ENCODE results near the gene CHRNG.

CHRNG gene

DNA sequence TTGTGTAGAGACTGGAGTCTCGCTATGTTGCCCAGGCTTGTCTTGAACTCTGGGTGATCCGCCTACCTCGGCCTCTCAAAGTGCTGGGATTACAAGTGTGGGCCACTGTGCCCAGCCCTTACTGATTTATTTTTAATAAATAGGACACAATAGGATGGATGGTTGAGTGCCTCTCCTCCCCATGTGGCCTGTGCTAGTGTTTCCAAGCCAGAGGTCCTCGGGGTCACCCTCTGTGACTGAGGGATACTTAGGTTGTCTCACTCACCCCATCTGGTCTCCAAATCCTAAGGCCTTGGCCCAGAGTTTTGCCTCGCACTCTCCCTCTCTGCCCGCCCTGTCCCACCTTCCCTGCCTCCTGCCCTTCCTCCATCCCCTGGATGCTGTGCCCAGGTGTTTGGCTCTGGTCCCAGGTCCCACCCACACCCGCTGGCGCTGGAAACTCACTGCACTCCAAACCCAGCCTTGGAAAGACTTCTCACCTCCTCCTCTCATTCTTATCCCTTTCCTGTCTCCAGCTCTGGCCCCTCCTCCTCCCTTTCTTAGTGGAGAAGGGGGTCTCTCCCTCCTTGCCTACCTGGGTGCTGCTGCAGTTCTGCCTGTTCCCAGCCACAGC, 47.1 kb upstream of the CHRNG start:
- Histone ChIP-seq H3K27me3 (ENCODE audit: control insufficient read depth, low read length) (no peaks in the 10 kb centered on the region), H4K20me1 (ENCODE audit: control insufficient read depth, insufficient read depth, low read depth, low read length) (no peaks in the 10 kb centered on the region), H3K4me2 (ENCODE audit: low read length) (no peak overlapping the region), H3K9me3 (ENCODE audit: control insufficient read depth, insufficient read depth, low read length) (no peaks in the 10 kb centered on the region), H3K79me2 (ENCODE audit: control insufficient read depth, low read length) (no peaks in the 10 kb centered on the region), H3K4me1 (ENCODE audit: control insufficient read depth, low read length) (peaks cover 6% of the 10 kb centered on the region), H3F3A (ENCODE audit: control insufficient read depth, insufficient read depth) (no peaks in the 10 kb centered on the region), H3K27ac (ENCODE audit: low read depth, low read length) (no peak overlapping the region), H3K4me3 (ENCODE audit: low read length) (no peak overlapping the region), H3K36me3 (ENCODE audit: control insufficient read depth, low read length) (no peaks in the 10 kb centered on the region), H3K9me2 (replicated peaks; ENCODE audit: control insufficient read depth, low read length) (no peaks in the 10 kb centered on the region)
- TF ChIP-seq, protein P1, sequence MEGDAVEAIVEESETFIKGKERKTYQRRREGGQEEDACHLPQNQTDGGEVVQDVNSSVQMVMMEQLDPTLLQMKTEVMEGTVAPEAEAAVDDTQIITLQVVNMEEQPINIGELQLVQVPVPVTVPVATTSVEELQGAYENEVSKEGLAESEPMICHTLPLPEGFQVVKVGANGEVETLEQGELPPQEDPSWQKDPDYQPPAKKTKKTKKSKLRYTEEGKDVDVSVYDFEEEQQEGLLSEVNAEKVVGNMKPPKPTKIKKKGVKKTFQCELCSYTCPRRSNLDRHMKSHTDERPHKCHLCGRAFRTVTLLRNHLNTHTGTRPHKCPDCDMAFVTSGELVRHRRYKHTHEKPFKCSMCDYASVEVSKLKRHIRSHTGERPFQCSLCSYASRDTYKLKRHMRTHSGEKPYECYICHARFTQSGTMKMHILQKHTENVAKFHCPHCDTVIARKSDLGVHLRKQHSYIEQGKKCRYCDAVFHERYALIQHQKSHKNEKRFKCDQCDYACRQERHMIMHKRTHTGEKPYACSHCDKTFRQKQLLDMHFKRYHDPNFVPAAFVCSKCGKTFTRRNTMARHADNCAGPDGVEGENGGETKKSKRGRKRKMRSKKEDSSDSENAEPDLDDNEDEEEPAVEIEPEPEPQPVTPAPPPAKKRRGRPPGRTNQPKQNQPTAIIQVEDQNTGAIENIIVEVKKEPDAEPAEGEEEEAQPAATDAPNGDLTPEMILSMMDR (IDR thresholded peaks at IDR 0.05; ENCODE audit: low read depth, low read length, poor library complexity, severe bottlenecking): no peak
- TF ChIP-seq EZH2phosphoT487 (IDR thresholded peaks at IDR 0.05; ENCODE audit: borderline replicate concordance, low read length): no peak

DNA sequence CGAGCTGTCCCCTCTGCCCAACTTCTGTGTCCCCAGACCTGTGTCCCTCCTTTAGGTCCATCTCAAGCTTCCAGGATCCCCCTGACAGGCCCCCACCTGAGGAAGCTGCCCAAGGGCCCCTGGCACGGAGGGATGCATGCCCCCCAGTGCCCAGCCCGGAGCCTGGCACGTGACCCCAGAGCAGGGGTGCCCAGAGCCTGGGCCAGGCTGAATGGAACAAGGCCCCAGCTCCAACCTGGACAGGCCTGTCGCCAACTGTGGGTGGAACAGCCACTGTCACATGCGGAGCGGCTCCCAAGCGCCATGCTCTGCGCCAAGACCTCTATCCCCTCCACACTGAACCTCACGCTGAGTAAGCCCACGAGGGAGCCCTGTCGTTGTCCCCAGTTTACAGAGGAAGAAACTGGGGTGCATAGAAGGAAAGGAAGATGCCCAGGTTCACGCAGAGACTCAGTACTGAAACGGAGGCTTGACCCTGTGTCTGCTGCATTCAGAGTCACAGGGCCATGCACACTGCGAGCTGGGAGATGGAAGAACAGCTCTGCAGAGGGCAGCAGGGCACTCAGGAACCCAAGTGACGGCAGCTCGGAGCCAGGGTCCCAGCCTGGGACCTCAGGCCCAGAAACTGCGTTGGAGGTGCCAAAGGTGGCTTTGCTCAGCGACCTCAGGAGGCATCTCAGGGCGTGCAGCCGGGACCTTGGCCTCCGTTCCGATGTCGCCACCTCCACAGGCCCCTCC, 46.4 kb upstream of the CHRNG start:
- no peaks in the 10 kb centered on the region for H4K20me1 ChIP-seq (ENCODE audit: control insufficient read depth, insufficient read depth, low read depth, low read length)
- H3K79me2 ChIP-seq (ENCODE audit: control insufficient read depth, low read length): no peaks in the 10 kb centered on the region
- peaks cover 6% of the 10 kb centered on the region for H3K4me1 ChIP-seq (ENCODE audit: control insufficient read depth, low read length)
- no peak overlapping the region for H3K27ac ChIP-seq (ENCODE audit: low read depth, low read length)
- H3K4me3 ChIP-seq (ENCODE audit: low read length): no peak overlapping the region
- TF ChIP-seq, protein P1 (IDR thresholded peaks at IDR 0.05; ENCODE audit: low read depth, low read length, poor library complexity, severe bottlenecking): no peak
- no peak for TF ChIP-seq EZH2phosphoT487 (IDR thresholded peaks at IDR 0.05; ENCODE audit: borderline replicate concordance, low read length)
- no peaks in the 10 kb centered on the region for H3K36me3 ChIP-seq (ENCODE audit: control insufficient read depth, low read length)
- no peaks in the 10 kb centered on the region for H3K27me3 ChIP-seq (ENCODE audit: control insufficient read depth, low read length)
- no peaks in the 10 kb centered on the region for H3K9me3 ChIP-seq (ENCODE audit: control insufficient read depth, insufficient read depth, low read length)
- no peaks in the 10 kb centered on the region for H3K9me2 ChIP-seq (replicated peaks; ENCODE audit: control insufficient read depth, low read length)
- H3K4me2 ChIP-seq (ENCODE audit: low read length): no peak overlapping the region
- H3F3A ChIP-seq (ENCODE audit: control insufficient read depth, insufficient read depth): no peaks in the 10 kb centered on the region

DNA sequence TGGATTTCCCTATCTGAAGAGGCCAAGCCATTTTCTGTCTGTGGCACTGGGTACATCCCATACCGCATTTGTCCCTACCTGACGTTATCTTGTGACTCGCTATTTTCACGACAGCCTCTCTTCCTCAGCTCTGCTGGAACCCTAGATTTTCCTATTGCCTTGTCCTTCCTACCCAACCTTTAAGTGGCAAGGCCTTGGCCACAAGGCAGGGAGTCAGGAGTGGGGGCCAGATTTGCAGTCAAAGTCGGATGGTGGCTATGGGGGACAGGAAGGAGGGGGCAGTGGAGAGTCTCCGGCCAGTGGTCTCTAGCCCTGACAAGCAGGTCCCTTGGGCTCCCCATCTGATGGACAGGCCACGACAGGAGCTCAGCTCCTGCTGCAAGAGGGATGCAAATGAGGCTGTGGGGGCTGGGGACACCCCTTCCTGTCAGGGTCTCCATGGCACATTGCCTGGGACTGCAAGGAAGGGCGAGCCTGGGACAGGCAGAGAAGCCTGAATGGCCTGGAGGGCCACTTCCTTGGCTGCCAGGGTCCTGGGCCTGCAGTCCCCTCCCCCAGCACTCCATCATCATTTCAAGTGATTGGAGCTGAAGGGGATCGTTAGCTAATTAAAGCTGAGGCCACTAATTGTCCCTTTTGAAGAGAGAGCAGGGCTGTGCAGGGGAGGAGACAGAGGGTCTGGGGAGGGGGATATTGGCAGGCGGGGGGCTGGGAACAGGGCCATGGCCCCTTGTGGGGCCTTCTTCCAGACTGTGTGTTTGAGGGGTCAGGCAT, 45.6 kb upstream of the CHRNG start:
- H3K9me3 ChIP-seq (ENCODE audit: control insufficient read depth, insufficient read depth, low read length): no peaks in the 10 kb centered on the region
- no peak overlapping the region for H3K27ac ChIP-seq (ENCODE audit: low read depth, low read length)
- no peaks in the 10 kb centered on the region for H3K9me2 ChIP-seq (replicated peaks; ENCODE audit: control insufficient read depth, low read length)
- TF ChIP-seq, protein P1 (IDR thresholded peaks at IDR 0.05; ENCODE audit: low read depth, low read length, poor library complexity, severe bottlenecking): no peak
- TF ChIP-seq EZH2phosphoT487 (IDR thresholded peaks at IDR 0.05; ENCODE audit: borderline replicate concordance, low read length): no peak
- no peaks in the 10 kb centered on the region for H3K36me3 ChIP-seq (ENCODE audit: control insufficient read depth, low read length)
- H3K4me2 ChIP-seq (ENCODE audit: low read length): no peak overlapping the region; the same call in 1 of the 2 replicates
- no peaks in the 10 kb centered on the region for H3F3A ChIP-seq (ENCODE audit: control insufficient read depth, insufficient read depth)
- H3K4me3 ChIP-seq (ENCODE audit: low read length): no peak overlapping the region
- H4K20me1 ChIP-seq (ENCODE audit: control insufficient read depth, insufficient read depth, low read depth, low read length): no peaks in the 10 kb centered on the region
- H3K4me1 ChIP-seq (ENCODE audit: control insufficient read depth, low read length): peaks cover 6% of the 10 kb centered on the region
- no peaks in the 10 kb centered on the region for H3K79me2 ChIP-seq (ENCODE audit: control insufficient read depth, low read length)
- no peaks in the 10 kb centered on the region for H3K27me3 ChIP-seq (ENCODE audit: control insufficient read depth, low read length)
